ENCODE results near the gene SETD9.

The SETD9 gene

GRCh38 chr5:56947052-56947451, 37.7 kb downstream of the SETD9 start:
- TF ChIP-seq CTCF (IDR thresholded peaks at IDR 0.05; ENCODE audit: low read depth, low read length): no peak
- no peak for DNase-seq
- Histone ChIP-seq H3K9me3 (no peaks in the 10 kb centered on the region), H3K27me3 (no peaks in the 10 kb centered on the region), H3K36me3 (peaks cover 50% of the 10 kb centered on the region), H3K4me3 (ENCODE audit: low read depth, low read length) (no peak overlapping the region), H3K4me1 (no peaks in the 10 kb centered on the region)

- Histone ChIP-seq H3K27me3 (no peaks in the 10 kb centered on the region), H3K4me3 (ENCODE audit: low read depth, low read length) (peak overlapping the region; percentile 85), H3K4me1 (no peaks in the 10 kb centered on the region), H3K9me3 (no peaks in the 10 kb centered on the region), H3K36me3 (peaks cover 19% of the 10 kb centered on the region)
- DNase-seq: peak; percentile 68
- TF ChIP-seq CTCF (IDR thresholded peaks at IDR 0.05; ENCODE audit: low read depth, low read length): no peak
Observed at GRCh38 chr5:56950626-56951125, 41.3 kb downstream of the SETD9 start.

GRCh38 chr5:56951126-56951945, 41.9 kb downstream of the SETD9 start:
- H3K4me1 ChIP-seq: no peaks in the 10 kb centered on the region
- peaks cover 13% of the 10 kb centered on the region for H3K36me3 ChIP-seq
- peak; percentile 24; the same call in 1 of the 2 replicates for TF ChIP-seq CTCF (IDR thresholded peaks at IDR 0.05; ENCODE audit: low read depth, low read length)
- H3K27me3 ChIP-seq: no peaks in the 10 kb centered on the region
- no peaks in the 10 kb centered on the region for H3K9me3 ChIP-seq
- H3K4me3 ChIP-seq (ENCODE audit: low read depth, low read length): peak overlapping the region; percentile 85
- DNase-seq: peak; percentile 70

- H3K9me3 ChIP-seq: no peaks in the 10 kb centered on the region
- TF ChIP-seq CTCF (IDR thresholded peaks at IDR 0.05; ENCODE audit: low read depth, low read length): no peak
Observed at GRCh38 chr5:56951946-56952691, 42.7 kb downstream of the SETD9 start, which contains the start of gene MIER3. TSS of gene MIER3 (minus strand) at chr5:56952123. CDS start at chr5:56952102, 21 bp downstream.

GRCh38 chr5:56954262-56954661, 44.9 kb downstream of the SETD9 start:
- peaks cover 3% of the 10 kb centered on the region for H3K36me3 ChIP-seq
- no peak overlapping the region for H3K4me3 ChIP-seq (ENCODE audit: low read depth, low read length)
- no peaks in the 10 kb centered on the region for H3K4me1 ChIP-seq
- H3K27me3 ChIP-seq: no peaks in the 10 kb centered on the region
- TF ChIP-seq CTCF (IDR thresholded peaks at IDR 0.05; ENCODE audit: low read depth, low read length): no peak
- no peak for DNase-seq
- no peaks in the 10 kb centered on the region for H3K9me3 ChIP-seq

More at GRCh38 chr5:56951946-56952691, 42.7 kb downstream of the SETD9 start, which contains the start of gene MIER3:
- DNase-seq: peak; percentile 90
- Histone ChIP-seq H3K36me3 (peaks cover 7% of the 10 kb centered on the region), H3K4me1 (no peaks in the 10 kb centered on the region), H3K4me3 (ENCODE audit: low read depth, low read length) (peak within 1 kb of the TSS; percentile 85), H3K27me3 (no peaks in the 10 kb centered on the region)

Measured in BE2C (cell line).